Measurements from ENCODE around the gene ANTXRL.

DNA sequence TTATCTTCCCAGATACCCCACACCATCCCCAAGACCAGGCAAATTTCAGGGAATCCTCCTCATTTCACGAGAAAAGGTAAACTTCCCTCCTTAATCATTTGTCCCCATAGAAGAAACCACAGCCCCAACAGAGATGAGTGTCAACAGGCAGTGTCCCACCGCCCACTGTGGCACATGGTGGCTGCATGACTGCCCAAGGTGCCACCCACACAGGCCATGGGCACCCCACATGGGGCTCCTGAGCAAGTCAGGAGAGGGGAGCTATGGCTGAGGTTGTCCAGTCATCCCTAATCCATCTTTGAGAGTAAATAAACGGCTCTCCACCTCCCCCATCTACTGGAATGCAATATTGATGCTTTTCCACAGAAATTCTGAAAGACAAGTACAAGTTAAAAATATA lies 44.1 kb downstream of the ANTXRL start:
- TF ChIP-seq, protein P1, sequence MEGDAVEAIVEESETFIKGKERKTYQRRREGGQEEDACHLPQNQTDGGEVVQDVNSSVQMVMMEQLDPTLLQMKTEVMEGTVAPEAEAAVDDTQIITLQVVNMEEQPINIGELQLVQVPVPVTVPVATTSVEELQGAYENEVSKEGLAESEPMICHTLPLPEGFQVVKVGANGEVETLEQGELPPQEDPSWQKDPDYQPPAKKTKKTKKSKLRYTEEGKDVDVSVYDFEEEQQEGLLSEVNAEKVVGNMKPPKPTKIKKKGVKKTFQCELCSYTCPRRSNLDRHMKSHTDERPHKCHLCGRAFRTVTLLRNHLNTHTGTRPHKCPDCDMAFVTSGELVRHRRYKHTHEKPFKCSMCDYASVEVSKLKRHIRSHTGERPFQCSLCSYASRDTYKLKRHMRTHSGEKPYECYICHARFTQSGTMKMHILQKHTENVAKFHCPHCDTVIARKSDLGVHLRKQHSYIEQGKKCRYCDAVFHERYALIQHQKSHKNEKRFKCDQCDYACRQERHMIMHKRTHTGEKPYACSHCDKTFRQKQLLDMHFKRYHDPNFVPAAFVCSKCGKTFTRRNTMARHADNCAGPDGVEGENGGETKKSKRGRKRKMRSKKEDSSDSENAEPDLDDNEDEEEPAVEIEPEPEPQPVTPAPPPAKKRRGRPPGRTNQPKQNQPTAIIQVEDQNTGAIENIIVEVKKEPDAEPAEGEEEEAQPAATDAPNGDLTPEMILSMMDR (IDR thresholded peaks at IDR 0.05; ENCODE audit: control extremely low read depth in 1 of 3, insufficient read depth in 1 of 3, low read depth in 1 of 3, low read length in 3 of 3) = no peak
- TF ChIP-seq BACH1 (IDR thresholded peaks at IDR 0.05; ENCODE audit: low read length) (no peak), POLR2A (IDR thresholded peaks at IDR 0.05; ENCODE audit: control extremely low read depth in 1 of 2, low read depth in 2 of 2, low read length in 2 of 2) (no peak), SUZ12 (IDR thresholded peaks at IDR 0.05; ENCODE audit: low read length) (no peak), BCL11A (IDR thresholded peaks at IDR 0.05; ENCODE audit: low read depth in 2 of 2, low read length in 2 of 2) (no peak), RAD21 (IDR thresholded peaks at IDR 0.05 in 1 of 2, conservative IDR thresholded peaks at IDR 0.05 in 1 of 2; ENCODE audit: low read depth in 2 of 2, low read length in 2 of 2) (no peak), CEBPB (IDR thresholded peaks at IDR 0.05; ENCODE audit: low read depth, low read length) (no peak)

Data from H1 (cell line).